Upper lobe of left lung (tissue), 6 donors: ENCODE results near the gene CCDC171. TPM values are rescaled to one million over a fixed set of nuclear protein-coding genes. Genes with fewer than 3 reads are reported as not detected.

ENCODE experiments used
- ATAC-seq, 2 donors: fragments of 200-7000 bp; cut with Tn5 transposase; one replicate each; pipeline ENCODE4 v1.9.1; 2022; ENCODE audit warnings: mild to moderate bottlenecking in 2 of 2, moderate library complexity in 2 of 2; ENCODE audit not compliant: low FRiP score in 2 of 2
- DNase-seq, 2 donors: peaks; one replicate each; pipeline ENCODE4 v3.0.0-alpha.2; 2019 to 2020
- H3K27ac ChIP-seq, 4 donors: fragments of 200-600 bp; sonication (generic); one replicate each; pipeline ENCODE4 v1.5.1; 2016 to 2019
- H3K27me3 ChIP-seq, 4 donors: fragments of 200-600 bp; sonication (generic); one replicate each; pipeline ENCODE4 v1.5.1; 2017 to 2019
- H3K36me3 ChIP-seq, 4 donors: fragments of 200-600 bp; sonication (generic); one replicate each; pipeline ENCODE4 v1.5.1; 2016 to 2019
- H3K4me1 ChIP-seq, 4 donors: fragments of 200-600 bp; sonication (generic); one replicate each; pipeline ENCODE4 v1.5.1; 2018 to 2019
- H3K4me3 ChIP-seq, 4 donors: fragments of 200-600 bp; sonication (generic); one replicate each; pipeline ENCODE4 v1.5.1; 2017 to 2019; ENCODE audit warnings: mild to moderate bottlenecking in 2 of 4, moderate library complexity in 1 of 4
- H3K9me3 ChIP-seq, 4 donors: fragments of 200-600 bp; sonication (generic); one replicate each; pipeline ENCODE4 v1.5.1; 2018 to 2019
- CTCF ChIP-seq, 6 experiments: fragments of 450-650 bp in 4 of 6; fragments of 200-600 bp in 2 of 6; sonication (generic) in 2 of 6; IDR thresholded peaks; one replicate each; pipeline ENCODE4 v1.5.1; 2016 to 2019; ENCODE audit warnings: antibody characterized with exemption in 6 of 6
- EP300 ChIP-seq, 4 donors: sonication (generic); formaldehyde crosslinking; IDR thresholded peaks; one replicate each; pipeline ENCODE4 v1.5.1; 2017; ENCODE audit warnings: antibody characterized with exemption in 4 of 4, control low read depth in 2 of 4
- POLR2A ChIP-seq, 4 donors: fragments of 450-650 bp; IDR thresholded peaks; one replicate each; pipeline ENCODE4 v1.5.1; 2016 to 2017; ENCODE audit warnings: antibody characterized with exemption in 4 of 4, mild to moderate bottlenecking in 2 of 4
- POLR2AphosphoS5 ChIP-seq, 2 donors: sonication (generic); formaldehyde crosslinking; IDR thresholded peaks; one replicate each; pipeline ENCODE4 v1.5.1; 2017; ENCODE audit warnings: antibody characterized with exemption in 2 of 2
- WGBS, 2 donors: methylation state at CpG; one replicate each; pipeline ENCODE4 v1.1.5; 2017 to 2018; 5-methylcytosine and 5-hydroxymethylcytosine counted together
- total RNA-seq, 6 donors: library from RNA; depleted of rRNA in 4 of 6; stranded (reverse); fragments of >200 nt in 4 of 6; gene quantifications; one replicate each; pipeline versions ENCODE4 v1.1.0 to v1.2.1, GENCODE V29; 2016 to 2021
- donor health status: DM: no; HTN: no; CAD: no; lungs with moderate emphysema.
- donor health status: DM: no; HTN: yes; CAD: no; lungs with severe emphysema.

Gene CCDC171
- total RNA-seq, 6 donors from 2014 or later, result 2.4 to 16.8 (median 6.6) TPM

- no peaks in the 10 kb centered on the region for H3K4me1 ChIP-seq
- TF ChIP-seq POLR2AphosphoS5 (IDR thresholded peaks at IDR 0.05) (no peak), EP300 (IDR thresholded peaks at IDR 0.05) (no peak), CTCF (IDR thresholded peaks at IDR 0.05) (no peak), POLR2A (IDR thresholded peaks at IDR 0.05) (no peak)
- H3K4me3 ChIP-seq, result no peak overlapping the region
- H3K36me3 ChIP-seq, result no peaks in the 10 kb centered on the region
- H3K27me3 ChIP-seq, result no peaks in the 10 kb centered on the region
- no peak overlapping the region for H3K27ac ChIP-seq
- no peaks in the 10 kb centered on the region for H3K9me3 ChIP-seq
- no peak for ATAC-seq
- no peak for DNase-seq
Measured at GRCh38 chr9:15867988-15868387, 315.1 kb downstream of the CCDC171 start.

- TF ChIP-seq EP300 (IDR thresholded peaks at IDR 0.05), result no peak
- TF ChIP-seq CTCF (IDR thresholded peaks at IDR 0.05), result peak in 5 of 6 experiments; percentile 10 to 49 (median 43)
- Histone ChIP-seq H3K4me3 (no peak overlapping the region), H3K36me3 (no peaks in the 10 kb centered on the region), H3K27me3 (no peaks in the 10 kb centered on the region), H3K9me3 (no peaks in the 10 kb centered on the region), H3K27ac (no peak overlapping the region), H3K4me1 (no peaks in the 10 kb centered on the region)
- peak in 1 of 2 donors; percentile 73 for ATAC-seq
- DNase-seq, result no peak
- 5 to 11% methylated on average over 2 of the region's 2 CpGs for WGBS, 2 donors
Measured at GRCh38 chr9:15873573-15874177, 320.8 kb downstream of the CCDC171 start.

GRCh38 chr9:15882328-15882727 is 329.5 kb downstream of the CCDC171 start:
- WGBS, 2 donors, result 81 to 89% methylated on average over 4 of the region's 4 CpGs
- Histone ChIP-seq H3K4me1 (no peaks in the 10 kb centered on the region), H3K27me3 (no peaks in the 10 kb centered on the region), H3K4me3 (no peak overlapping the region), H3K36me3 (no peaks in the 10 kb centered on the region), H3K9me3 (no peaks in the 10 kb centered on the region), H3K27ac (no peak overlapping the region)
- ATAC-seq (no peak), DNase-seq (no peak)
- TF ChIP-seq CTCF (IDR thresholded peaks at IDR 0.05) (no peak), POLR2AphosphoS5 (IDR thresholded peaks at IDR 0.05) (no peak), EP300 (IDR thresholded peaks at IDR 0.05) (no peak), POLR2A (IDR thresholded peaks at IDR 0.05) (no peak)

GRCh38 chr9:15882883-15883282 is 330.0 kb downstream of the CCDC171 start:
- no peaks in the 10 kb centered on the region for H3K4me1 ChIP-seq
- no peak overlapping the region for H3K4me3 ChIP-seq
- 87 to 92% methylated on average over 3 of the region's 3 CpGs for WGBS, 2 donors
- DNase-seq, result no peak
- TF ChIP-seq CTCF (IDR thresholded peaks at IDR 0.05) (no peak), EP300 (IDR thresholded peaks at IDR 0.05) (no peak), POLR2A (IDR thresholded peaks at IDR 0.05) (no peak), POLR2AphosphoS5 (IDR thresholded peaks at IDR 0.05) (no peak)
- no peaks in the 10 kb centered on the region for H3K27me3 ChIP-seq
- no peaks in the 10 kb centered on the region for H3K36me3 ChIP-seq
- ATAC-seq, result no peak
- H3K27ac ChIP-seq, result no peak overlapping the region
- H3K9me3 ChIP-seq, result no peaks in the 10 kb centered on the region

- WGBS, 2 donors, result 60 to 71% methylated on average over 2 of the region's 2 CpGs
- Histone ChIP-seq H3K27me3 (no peaks in the 10 kb centered on the region), H3K4me1 (no peaks in the 10 kb centered on the region), H3K9me3 (no peaks in the 10 kb centered on the region), H3K4me3 (no peak overlapping the region), H3K27ac (no peak overlapping the region), H3K36me3 (no peaks in the 10 kb centered on the region)
- TF ChIP-seq CTCF (IDR thresholded peaks at IDR 0.05), result no peak
- no peak for TF ChIP-seq EP300 (IDR thresholded peaks at IDR 0.05)
- TF ChIP-seq POLR2AphosphoS5 (IDR thresholded peaks at IDR 0.05), result no peak
- no peak for TF ChIP-seq POLR2A (IDR thresholded peaks at IDR 0.05)
- no peak for DNase-seq
- no peak for ATAC-seq
Measured at GRCh38 chr9:15885464-15885863, 332.6 kb downstream of the CCDC171 start.
